HEK293 (cell line): ENCODE results near the gene SIGLEC12.

Experiments
- CTCF ChIA-PET: fragments of 350-600 bp; formaldehyde crosslinking; extraction: SDS; loops from one replicate; lab custom pipeline; 2021; ENCODE audit warnings: antibody characterized with exemption; lab: Yijun Ruan, JAX
- POLR2A ChIA-PET: fragments of 300-600 bp; formaldehyde crosslinking; extraction: SDS; loops from one replicate; lab custom pipeline; 2020; ENCODE audit warnings: antibody characterized with exemption, inconsistent platforms; lab: Yijun Ruan, JAX
- H3K27ac ChIP-seq: fragments of 200-500 bp; sonication (Bioruptor generic); 2 replicates; pipeline ENCODE4 v1.5.1; 2014; ENCODE audit warnings: low read depth, low read length, control low read depth, inconsistent platforms; ENCODE audit errors: extremely low read depth
- H3K36me3 ChIP-seq, 2 experiments: fragments of 200-500 bp in 1 of 2; sonication (Bioruptor generic) in 1 of 2; 1 replicate in 1 of 2; 2 replicates in 1 of 2; pipeline ENCODE4 v1.5.1; 2014 to 2017; ENCODE audit warnings: inconsistent platforms in 2 of 2, low read length in 2 of 2; ENCODE audit not compliant: control insufficient read depth in 2 of 2, insufficient read depth in 1 of 2
- H3K4me1 ChIP-seq: fragments of 200-500 bp; sonication (Bioruptor generic); 2 replicates; pipeline ENCODE4 v1.5.1; 2014; ENCODE audit warnings: mild to moderate bottlenecking, low read length, inconsistent platforms; ENCODE audit not compliant: control insufficient read depth, insufficient read depth
- H3K4me3 ChIP-seq: 2 replicates; pipeline ENCODE4 v1.5.1; 2011; ENCODE audit warnings: low read depth, mild to moderate bottlenecking, control low read depth, low read length, moderate library complexity
- H3K9me3 ChIP-seq: fragments of 200-500 bp; sonication (Bioruptor generic); 2 replicates; pipeline ENCODE4 v1.5.1; 2014; ENCODE audit warnings: low read depth, low read length, inconsistent platforms; ENCODE audit not compliant: control insufficient read depth, insufficient read depth
- ELK4 ChIP-seq: IDR thresholded peaks from 2 replicates; pipeline ENCODE4 v1.6.1; 2011; ENCODE audit warnings: mild to moderate bottlenecking, low read depth, low read length, borderline replicate concordance
- WT1 ChIP-seq: fragments of 450-650 bp; formaldehyde crosslinking; IDR thresholded peaks from 2 replicates; pipeline ENCODE4 v1.5.1; 2016; ENCODE audit warnings: missing biosample characterization, missing genetic modification characterization
- YY2 ChIP-seq: fragments of 450-650 bp; formaldehyde crosslinking; IDR thresholded peaks from 2 replicates; pipeline ENCODE4 v1.5.1; 2016; ENCODE audit warnings: missing biosample characterization, missing genetic modification characterization
- ZBTB1 ChIP-seq: fragments of 450-650 bp; formaldehyde crosslinking; IDR thresholded peaks from 2 replicates; pipeline ENCODE4 v1.5.1; 2016; ENCODE audit warnings: missing biosample characterization, missing genetic modification characterization
- ZNF2 ChIP-seq: fragments of 450-650 bp; formaldehyde crosslinking; IDR thresholded peaks from 2 replicates; pipeline ENCODE4 v1.5.1; 2016; ENCODE audit warnings: missing biosample characterization, missing genetic modification characterization
- ZNF416 ChIP-seq: fragments of 450-650 bp; formaldehyde crosslinking; IDR thresholded peaks from 2 replicates; pipeline ENCODE4 v1.5.1; 2016; ENCODE audit warnings: missing biosample characterization, missing genetic modification characterization
- ZNF529 ChIP-seq: fragments of 450-650 bp; formaldehyde crosslinking; IDR thresholded peaks from 2 replicates; pipeline ENCODE4 v1.5.1; 2017; ENCODE audit warnings: missing genetic modification characterization, missing biosample characterization; ENCODE audit not compliant: insufficient replicate concordance
- ZNF558 ChIP-seq: fragments of 450-650 bp; formaldehyde crosslinking; IDR thresholded peaks from 2 replicates; pipeline ENCODE4 v1.5.1; 2016; ENCODE audit warnings: missing biosample characterization, missing genetic modification characterization
- ZNF629 ChIP-seq: fragments of 450-650 bp; formaldehyde crosslinking; IDR thresholded peaks from 2 replicates; pipeline ENCODE4 v1.5.1; 2017; ENCODE audit warnings: missing biosample characterization, missing genetic modification characterization
- ZNF654 ChIP-seq: fragments of 450-650 bp; formaldehyde crosslinking; IDR thresholded peaks from 2 replicates; pipeline ENCODE4 v1.5.1; 2016; ENCODE audit warnings: low read depth, missing biosample characterization, missing genetic modification characterization
- ZNF677 ChIP-seq: fragments of 450-650 bp; IDR thresholded peaks from 2 replicates; pipeline ENCODE4 v1.5.0; 2018; ENCODE audit warnings: missing biosample characterization, mild to moderate bottlenecking, missing genetic modification characterization, moderate library complexity
- TF ChIP-seq, protein P1 (sequence below): fragments of 450-650 bp; formaldehyde crosslinking; IDR thresholded peaks from 2 replicates; pipeline ENCODE4 v1.5.1; 2016; ENCODE audit warnings: missing biosample characterization, missing genetic modification characterization
- TF ChIP-seq, protein P2 (sequence below): fragments of 450-650 bp; formaldehyde crosslinking; optimal IDR thresholded peaks from 2 replicates; pipeline ENCODE3; 2016; ENCODE audit warnings: missing biosample characterization, mild to moderate bottlenecking, missing genetic modification characterization
- TF ChIP-seq, protein P3 (sequence below): fragments of 450-650 bp; formaldehyde crosslinking; IDR thresholded peaks from 2 replicates; pipeline ENCODE4 v1.5.1; 2016; ENCODE audit warnings: missing biosample characterization, missing genetic modification characterization
- TF ChIP-seq, protein P4 (sequence below): fragments of 450-650 bp; formaldehyde crosslinking; IDR thresholded peaks from 2 replicates; pipeline ENCODE4 v1.5.1; 2016; ENCODE audit warnings: missing biosample characterization, missing genetic modification characterization
- TF ChIP-seq, protein P5 (sequence below): fragments of 450-650 bp; formaldehyde crosslinking; IDR thresholded peaks from 2 replicates; pipeline ENCODE4 v1.5.1; 2016; ENCODE audit warnings: missing biosample characterization, missing genetic modification characterization

SIGLEC12 gene

GRCh38 chr19:51535535-51535934 is 33.9 kb upstream of the SIGLEC12 start:
- ChIA-PET POLR2A (no interaction called here), CTCF (interaction anchor here (0.6 to 1.7 kb wide), 4 partner anchors 20 to 100 kb away, joined by 3 to 8 read pairs (median 4); no protein-coding TSS in a partner anchor)
- H3K27ac ChIP-seq: no peak overlapping the region

DNA sequence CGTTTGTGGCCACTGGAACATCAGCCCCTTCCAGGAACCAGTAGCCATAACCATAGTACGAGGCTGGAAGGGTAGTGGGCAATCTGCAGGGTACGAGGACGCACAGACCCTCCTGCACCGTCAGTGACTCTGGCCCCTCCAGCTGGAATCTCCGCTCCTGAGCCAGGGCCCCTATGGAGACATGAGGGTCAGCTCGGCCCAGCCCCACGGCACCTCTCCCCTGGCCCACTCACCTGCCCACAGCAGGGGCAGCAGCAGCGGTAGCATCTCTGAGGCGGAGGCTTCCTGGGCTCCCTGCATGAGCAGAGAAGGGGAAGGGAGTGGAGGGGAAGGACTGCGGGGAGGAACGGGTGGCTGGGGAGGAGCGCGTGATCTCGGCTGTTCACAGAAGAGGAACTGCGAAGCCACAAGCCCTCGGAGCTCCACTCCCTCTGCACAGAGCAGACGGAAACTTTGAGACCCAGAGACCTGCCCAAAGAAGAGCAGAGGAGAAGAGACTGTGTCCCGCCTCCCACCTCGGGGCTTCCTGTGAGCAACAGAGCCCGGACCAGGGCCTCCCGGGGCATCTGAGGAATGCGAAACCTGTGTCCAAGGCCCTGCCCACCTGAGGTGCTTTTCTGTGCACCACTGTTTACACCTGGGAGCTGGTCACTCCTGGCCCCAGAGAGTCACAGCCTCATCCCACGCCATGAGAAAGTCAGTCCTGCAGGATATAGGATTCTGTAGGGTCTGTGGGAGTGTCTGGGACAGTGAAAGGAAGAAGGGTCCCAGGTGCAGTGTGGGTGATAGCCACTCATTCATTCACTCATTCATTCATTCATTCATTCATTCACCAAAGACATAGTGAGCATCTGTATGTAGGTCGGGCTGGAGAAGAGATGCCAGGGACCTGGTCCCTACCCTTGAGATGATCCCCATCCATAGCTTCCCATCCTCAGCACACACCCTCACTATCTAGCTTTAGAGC is 30.0 kb upstream of the SIGLEC12 start, which contains the start of gene SIGLEC6:
Gene SIGLEC6, minus strand, starts transcription at position 322 of the 967 bp plus-strand sequence. Its CDS starts 22 bp downstream, at position 300.
- ChIA-PET CTCF (interaction anchor here (0.6 to 0.8 kb wide), 2 partner anchors 109 to 422 kb away, joined by 3 read pairs; no protein-coding TSS in a partner anchor), POLR2A (no interaction called here)
- no peaks in the 10 kb centered on the region for H3K36me3 ChIP-seq
- no peak within 1 kb of the TSS for H3K27ac ChIP-seq
- no peaks in the 10 kb centered on the region for H3K4me1 ChIP-seq
- no peak within 1 kb of the TSS for H3K4me3 ChIP-seq
- no peaks in the 10 kb centered on the region for H3K9me3 ChIP-seq
- TF ChIP-seq ZNF654 (tag by site-specific recombination): no peak
- TF ChIP-seq, protein P1, sequence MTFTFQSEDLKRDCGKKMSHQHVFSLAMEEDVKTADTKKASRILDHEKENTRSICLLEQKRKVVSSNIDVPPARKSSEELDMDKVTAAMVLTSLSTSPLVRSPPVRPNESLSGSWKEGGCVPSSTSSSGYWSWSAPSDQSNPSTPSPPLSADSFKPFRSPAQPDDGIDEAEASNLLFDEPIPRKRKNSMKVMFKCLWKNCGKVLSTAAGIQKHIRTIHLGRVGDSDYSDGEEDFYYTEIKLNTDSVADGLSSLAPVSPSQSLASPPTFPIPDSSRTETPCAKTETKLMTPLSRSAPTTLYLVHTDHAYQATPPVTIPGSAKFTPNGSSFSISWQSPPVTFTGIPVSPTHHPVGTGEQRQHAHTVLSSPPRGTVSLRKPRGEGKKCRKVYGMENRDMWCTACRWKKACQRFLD (tag by site-specific recombination): no peak
- TF ChIP-seq ZNF2 (tag by site-specific recombination): no peak
- no peak for TF ChIP-seq ZNF416
- TF ChIP-seq ZNF558 (tag by site-specific recombination): no peak
- TF ChIP-seq, protein P2, sequence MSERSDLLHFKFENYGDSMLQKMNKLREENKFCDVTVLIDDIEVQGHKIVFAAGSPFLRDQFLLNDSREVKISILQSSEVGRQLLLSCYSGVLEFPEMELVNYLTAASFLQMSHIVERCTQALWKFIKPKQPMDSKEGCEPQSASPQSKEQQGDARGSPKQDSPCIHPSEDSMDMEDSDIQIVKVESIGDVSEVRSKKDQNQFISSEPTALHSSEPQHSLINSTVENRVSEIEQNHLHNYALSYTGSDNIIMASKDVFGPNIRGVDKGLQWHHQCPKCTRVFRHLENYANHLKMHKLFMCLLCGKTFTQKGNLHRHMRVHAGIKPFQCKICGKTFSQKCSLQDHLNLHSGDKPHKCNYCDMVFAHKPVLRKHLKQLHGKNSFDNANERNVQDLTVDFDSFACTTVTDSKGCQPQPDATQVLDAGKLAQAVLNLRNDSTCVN (tag by site-specific recombination): no peak
- TF ChIP-seq ZBTB1 (tag by site-specific recombination): no peak
- no peak for TF ChIP-seq ZNF677
- no peak for TF ChIP-seq ZNF629
- no peak for TF ChIP-seq ZNF529
- TF ChIP-seq, protein P3, sequence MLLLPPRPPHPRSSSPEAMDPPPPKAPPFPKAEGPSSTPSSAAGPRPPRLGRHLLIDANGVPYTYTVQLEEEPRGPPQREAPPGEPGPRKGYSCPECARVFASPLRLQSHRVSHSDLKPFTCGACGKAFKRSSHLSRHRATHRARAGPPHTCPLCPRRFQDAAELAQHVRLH (tag by site-specific recombination): no peak
- TF ChIP-seq YY2 (tag by site-specific recombination): no peak
- no peak for TF ChIP-seq WT1 (tag by site-specific recombination)
- TF ChIP-seq, protein P4, sequence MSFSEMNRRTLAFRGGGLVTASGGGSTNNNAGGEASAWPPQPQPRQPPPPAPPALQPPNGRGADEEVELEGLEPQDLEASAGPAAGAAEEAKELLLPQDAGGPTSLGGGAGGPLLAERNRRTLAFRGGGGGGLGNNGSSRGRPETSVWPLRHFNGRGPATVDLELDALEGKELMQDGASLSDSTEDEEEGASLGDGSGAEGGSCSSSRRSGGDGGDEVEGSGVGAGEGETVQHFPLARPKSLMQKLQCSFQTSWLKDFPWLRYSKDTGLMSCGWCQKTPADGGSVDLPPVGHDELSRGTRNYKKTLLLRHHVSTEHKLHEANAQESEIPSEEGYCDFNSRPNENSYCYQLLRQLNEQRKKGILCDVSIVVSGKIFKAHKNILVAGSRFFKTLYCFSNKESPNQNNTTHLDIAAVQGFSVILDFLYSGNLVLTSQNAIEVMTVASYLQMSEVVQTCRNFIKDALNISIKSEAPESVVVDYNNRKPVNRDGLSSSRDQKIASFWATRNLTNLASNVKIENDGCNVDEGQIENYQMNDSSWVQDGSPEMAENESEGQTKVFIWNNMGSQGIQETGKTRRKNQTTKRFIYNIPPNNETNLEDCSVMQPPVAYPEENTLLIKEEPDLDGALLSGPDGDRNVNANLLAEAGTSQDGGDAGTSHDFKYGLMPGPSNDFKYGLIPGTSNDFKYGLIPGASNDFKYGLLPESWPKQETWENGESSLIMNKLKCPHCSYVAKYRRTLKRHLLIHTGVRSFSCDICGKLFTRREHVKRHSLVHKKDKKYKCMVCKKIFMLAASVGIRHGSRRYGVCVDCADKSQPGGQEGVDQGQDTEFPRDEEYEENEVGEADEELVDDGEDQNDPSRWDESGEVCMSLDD: no peak
- TF ChIP-seq, all 188 proteins: peak for 0

More at GRCh38 chr19:51535535-51535934, 33.9 kb upstream of the SIGLEC12 start:
- Histone ChIP-seq H3K36me3 (no peaks in the 10 kb centered on the region), H3K9me3 (no peaks in the 10 kb centered on the region), H3K4me3 (no peak overlapping the region), H3K4me1 (no peaks in the 10 kb centered on the region)
- TF ChIP-seq ELK4: no peak
- TF ChIP-seq, protein P5, sequence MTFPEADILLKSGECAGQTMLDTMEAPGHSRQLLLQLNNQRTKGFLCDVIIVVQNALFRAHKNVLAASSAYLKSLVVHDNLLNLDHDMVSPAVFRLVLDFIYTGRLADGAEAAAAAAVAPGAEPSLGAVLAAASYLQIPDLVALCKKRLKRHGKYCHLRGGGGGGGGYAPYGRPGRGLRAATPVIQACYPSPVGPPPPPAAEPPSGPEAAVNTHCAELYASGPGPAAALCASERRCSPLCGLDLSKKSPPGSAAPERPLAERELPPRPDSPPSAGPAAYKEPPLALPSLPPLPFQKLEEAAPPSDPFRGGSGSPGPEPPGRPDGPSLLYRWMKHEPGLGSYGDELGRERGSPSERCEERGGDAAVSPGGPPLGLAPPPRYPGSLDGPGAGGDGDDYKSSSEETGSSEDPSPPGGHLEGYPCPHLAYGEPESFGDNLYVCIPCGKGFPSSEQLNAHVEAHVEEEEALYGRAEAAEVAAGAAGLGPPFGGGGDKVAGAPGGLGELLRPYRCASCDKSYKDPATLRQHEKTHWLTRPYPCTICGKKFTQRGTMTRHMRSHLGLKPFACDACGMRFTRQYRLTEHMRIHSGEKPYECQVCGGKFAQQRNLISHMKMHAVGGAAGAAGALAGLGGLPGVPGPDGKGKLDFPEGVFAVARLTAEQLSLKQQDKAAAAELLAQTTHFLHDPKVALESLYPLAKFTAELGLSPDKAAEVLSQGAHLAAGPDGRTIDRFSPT (tag by site-specific recombination): no peak
